ENCODE results near the gene BAHCC1.

DNA sequence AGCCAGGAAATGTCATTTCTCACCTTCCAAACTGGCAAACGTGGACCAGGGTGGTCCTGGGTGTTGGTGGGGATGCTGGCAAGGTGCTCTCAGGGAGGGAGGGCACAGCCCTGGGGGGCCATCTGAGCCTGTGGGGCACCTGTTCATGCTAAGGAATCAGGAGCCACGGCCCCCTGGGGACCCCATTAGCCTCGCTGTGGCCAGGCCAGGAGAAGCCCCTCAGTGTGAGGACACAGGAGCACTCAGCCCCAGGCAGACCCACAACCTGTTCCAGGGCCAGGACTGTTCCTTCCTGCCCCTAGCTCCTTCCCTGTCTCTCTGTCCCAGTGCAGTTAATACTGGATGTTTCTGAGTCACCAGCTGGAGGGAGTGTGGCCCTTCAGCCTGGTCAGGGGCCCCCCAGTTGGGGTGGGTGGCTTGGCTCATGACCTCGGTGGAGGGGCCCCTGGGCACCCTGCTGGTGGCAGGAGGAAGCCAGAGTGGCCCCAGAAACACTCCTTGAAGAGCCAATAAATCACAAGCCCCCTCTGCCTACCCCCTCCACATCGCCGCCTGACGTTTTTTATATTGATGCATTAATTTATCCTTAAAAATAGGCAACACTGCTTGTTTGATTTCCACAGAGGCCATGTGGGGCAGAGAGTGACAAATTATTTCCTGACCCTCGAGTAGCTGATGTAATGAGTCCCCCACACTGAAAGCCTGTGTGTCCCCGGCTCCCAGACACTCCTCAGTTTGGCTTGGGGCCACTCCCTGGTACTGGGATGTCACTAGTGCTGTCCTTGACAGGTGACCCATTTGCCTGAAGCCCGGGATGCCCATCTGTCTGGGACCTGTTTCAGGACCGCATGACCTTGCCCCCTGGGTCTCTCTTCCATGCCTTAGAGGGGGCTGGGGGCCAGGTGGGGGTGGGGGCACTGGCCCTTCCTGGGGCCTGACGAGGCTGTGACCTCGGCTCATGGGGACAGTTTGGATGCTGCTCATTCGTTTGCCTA is 95.0 kb downstream of the BAHCC1 start:
- TF ChIP-seq POLR2A (IDR thresholded peaks at IDR 0.05; ENCODE audit: low read length), result no peak
- TF ChIP-seq GATA1 (IDR thresholded peaks at IDR 0.05; ENCODE audit: low read depth, low read length), result no peak
